Body of pancreas (tissue), 4 donors: ENCODE data around the gene KIF1A.

ENCODE experiments used
- CTCF ChIP-seq, 7 experiments: fragments of 450-650 bp in 4 of 7; fragments of 200-600 bp in 3 of 7; sonication (generic) in 3 of 7; IDR thresholded peaks; one replicate each; pipeline ENCODE4 v1.5.1; 2016 to 2019; ENCODE audit warnings: antibody characterized with exemption in 7 of 7
- POLR2A ChIP-seq, 3 donors: fragments of 450-650 bp; IDR thresholded peaks; one replicate each; pipeline ENCODE4 v1.6.1; 2016; ENCODE audit warnings: antibody characterized with exemption in 3 of 3, mild to moderate bottlenecking in 2 of 3

- TF ChIP-seq CTCF (IDR thresholded peaks at IDR 0.05), result no peak
- TF ChIP-seq POLR2A (IDR thresholded peaks at IDR 0.05), result no peak
Observed at GRCh38 chr2:240735476-240735875, 84.5 kb downstream of the KIF1A start.
